OCI-LY7 (cell line): ENCODE data around the gene MLF1. TPM values are rescaled to one million over a fixed set of nuclear protein-coding genes. Genes with fewer than 3 reads are reported as not detected.
A peak's percentile ranks its signal among the peaks of the same experiment; 100 is the strongest.

Experiments used
- BruUV-seq: library from RNA; stranded (reverse); fragments of 400-500 nt; replicated peaks from 2 replicates; lab custom pipeline; 2021; lab: Mats Ljungman, UMichigan
- CTCF ChIA-PET: fragments of 300-600 bp; sonication (Branson Sonifier 250); formaldehyde crosslinking; loops from one replicate; lab custom pipeline; 2022; ENCODE audit warnings: antibody characterized with exemption; ENCODE audit not compliant: unreplicated experiment; lab: Charles Lee
- POLR2A ChIA-PET: fragments of 300-600 bp; sonication (Branson Sonifier 250); formaldehyde crosslinking; loops from one replicate; lab custom pipeline; 2022; ENCODE audit warnings: antibody characterized with exemption; lab: Charles Lee
- DNase-seq: peaks from one replicate; pipeline ENCODE4 v3.0.0-alpha.2; 2015; ENCODE audit warnings: low spot score
- H2AFZ ChIP-seq: fragments of 200-600 bp; sonication (generic), shearing (Covaris generic); 2 replicates; pipeline ENCODE4 v1.6.1; 2014; ENCODE audit warnings: mild to moderate bottlenecking, antibody characterized with exemption, low read length, moderate library complexity
- H3K27ac ChIP-seq: fragments of 200-600 bp; sonication (generic); 2 replicates; pipeline ENCODE4 v1.5.1; 2014; ENCODE audit warnings: mixed run types, low read depth, mild to moderate bottlenecking, moderate library complexity, low read length, inconsistent platforms; ENCODE audit not compliant: poor library complexity, severe bottlenecking
- H3K36me3 ChIP-seq: fragments of 200-600 bp; sonication (generic); 2 replicates; pipeline ENCODE4 v1.6.1; 2014; ENCODE audit warnings: mild to moderate bottlenecking, antibody characterized with exemption, low read length, moderate library complexity, mixed read lengths; ENCODE audit not compliant: insufficient read depth
- H3K4me1 ChIP-seq: fragments of 200-600 bp; sonication (generic); 2 replicates; pipeline ENCODE4 v1.5.1; 2014; ENCODE audit warnings: mild to moderate bottlenecking, low read length; ENCODE audit not compliant: insufficient read depth, poor library complexity, severe bottlenecking
- H3K4me2 ChIP-seq: fragments of 200-600 bp; sonication (generic); 2 replicates; pipeline ENCODE4 v1.6.1; 2014; ENCODE audit warnings: mild to moderate bottlenecking, low read length
- H3K4me3 ChIP-seq: fragments of 200-600 bp; sonication (generic); 2 replicates; pipeline ENCODE4 v1.5.1; 2014; ENCODE audit warnings: mild to moderate bottlenecking, low read depth, low read length; ENCODE audit not compliant: poor library complexity, severe bottlenecking
- H3K79me2 ChIP-seq: fragments of 200-600 bp; sonication (generic); 2 replicates; pipeline ENCODE4 v1.6.1; 2016; ENCODE audit warnings: low read depth, mild to moderate bottlenecking, low read length, moderate library complexity, mixed read lengths; ENCODE audit not compliant: insufficient read depth
- H3K9me2 ChIP-seq: fragments of 200-600 bp; sonication (generic); 2 replicates; pipeline ENCODE4 v1.6.1; 2016; ENCODE audit warnings: mild to moderate bottlenecking, low read length, mixed read lengths; ENCODE audit not compliant: insufficient read depth
- H3K9me3 ChIP-seq: fragments of 200-600 bp; sonication (generic); 2 replicates; pipeline ENCODE4 v1.6.1; 2014; ENCODE audit warnings: mild to moderate bottlenecking, mixed run types, low read length, mixed read lengths
- H4K20me1 ChIP-seq: fragments of 200-600 bp; sonication (generic); 2 replicates; pipeline ENCODE4 v1.6.1; 2014; ENCODE audit warnings: mild to moderate bottlenecking, antibody characterized with exemption, low read length, moderate library complexity, mixed read lengths; ENCODE audit not compliant: insufficient read depth
- CTCF ChIP-seq: fragments of 200-600 bp; sonication (generic); conservative IDR thresholded peaks from 2 replicates; pipeline ENCODE4 v1.5.1; 2014; ENCODE audit warnings: mild to moderate bottlenecking, antibody characterized with exemption, low read length, moderate library complexity, mixed read lengths
- EZH2phosphoT487 ChIP-seq: fragments of 200-600 bp; sonication (generic); IDR thresholded peaks from 2 replicates; pipeline ENCODE4 v1.6.1; 2018; ENCODE audit warnings: low read depth, borderline replicate concordance, mild to moderate bottlenecking, mixed run types, antibody characterized with exemption, low read length, moderate library complexity, mixed read lengths
- intact Hi-C: fragments of 100-400 bp; cut with micrococcal nuclease; formaldehyde crosslinking; loops from one replicate; pipeline ENCODE4 v1.10.0; 2022; ENCODE audit not compliant: unreplicated experiment
- total RNA-seq, 2 experiments: library from RNA; depleted of rRNA in 1 of 2; stranded (reverse); fragments of >200 nt in 1 of 2; shearing (Covaris generic) in 1 of 2; gene quantifications; 2 replicates each; pipeline ENCODE4 v1.2.3, GENCODE V29; 2014 to 2022

The MLF1 gene
- total RNA-seq, 2 experiments from 2014 or later, result not detected

GRCh38 chr3:158528076-158528674 is 42.8 kb upstream of the MLF1 start:
- CTCF ChIA-PET, result no interaction called here
- H3K9me3 ChIP-seq, result no peaks in the 10 kb centered on the region
- no peaks in the 10 kb centered on the region for H3K36me3 ChIP-seq
- H2AFZ ChIP-seq, result no peak overlapping the region
- DNase-seq, result no peak
- H3K79me2 ChIP-seq, result no peaks in the 10 kb centered on the region
- H3K4me2 ChIP-seq, result no peak overlapping the region
- no peaks in the 10 kb centered on the region for H3K9me2 ChIP-seq
- no peaks in the 10 kb centered on the region for H3K4me1 ChIP-seq
- H3K27ac ChIP-seq, result no peak overlapping the region
- intact Hi-C loops, result no loop called here
- no peak overlapping the region for H3K4me3 ChIP-seq
- no TSS peak for BruUV-seq
- POLR2A ChIA-PET, result no interaction called here
- TF ChIP-seq CTCF (no peak), EZH2phosphoT487 (no peak)
- H4K20me1 ChIP-seq, result no peaks in the 10 kb centered on the region

- Histone ChIP-seq H3K4me1 (no peaks in the 10 kb centered on the region), H3K36me3 (no peaks in the 10 kb centered on the region), H3K9me2 (no peaks in the 10 kb centered on the region), H2AFZ (no peak overlapping the region), H4K20me1 (no peaks in the 10 kb centered on the region), H3K9me3 (no peaks in the 10 kb centered on the region), H3K27ac (no peak overlapping the region), H3K4me2 (no peak overlapping the region), H3K79me2 (no peaks in the 10 kb centered on the region), H3K4me3 (no peak overlapping the region)
- ChIA-PET CTCF (no interaction called here), POLR2A (no interaction called here)
- BruUV-seq, result no TSS peak
- no peak for DNase-seq
- intact Hi-C loops, result loop anchor here (5.0 kb wide), 2 partner anchors 99 to 914 kb away; no protein-coding TSS in a partner anchor
- TF ChIP-seq EZH2phosphoT487 (no peak), CTCF (no peak)
These were observed 39.7 kb upstream of the MLF1 start for GRCh38 chr3:158531334-158531733.

DNA sequence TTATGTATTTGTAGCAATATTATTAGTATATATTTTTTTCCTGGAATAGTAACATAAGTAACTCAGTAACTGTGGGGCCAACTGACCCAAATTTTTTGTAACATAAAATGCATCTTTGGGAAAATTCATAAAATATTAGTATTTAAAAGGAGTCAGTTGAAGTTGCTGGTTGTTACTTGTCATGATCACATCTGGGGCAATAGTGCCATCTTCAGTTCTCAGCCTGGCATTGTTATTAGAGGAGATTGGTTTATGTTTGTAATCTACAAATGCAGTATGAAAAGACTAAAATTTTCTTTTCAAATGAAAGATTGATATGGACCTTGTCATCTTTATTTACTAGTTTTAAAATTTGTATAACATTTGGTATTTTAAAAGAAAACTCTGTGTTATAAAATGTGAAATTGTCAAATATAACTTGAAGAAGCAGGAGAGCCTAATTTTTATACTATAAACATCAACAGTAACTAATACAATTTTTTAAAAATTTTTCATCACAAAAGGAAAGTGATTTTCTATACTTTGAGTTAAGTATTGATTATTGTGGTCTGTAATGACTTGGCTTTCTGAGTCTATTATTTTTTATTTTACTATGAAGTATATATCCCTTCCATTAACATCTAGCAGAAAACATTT is 38.8 kb upstream of the MLF1 start:
- intact Hi-C loops, result loop anchor here (5.0 kb wide), 2 partner anchors 100 to 915 kb away; no protein-coding TSS in a partner anchor
- BruUV-seq, result no TSS peak

More for the DNA sequence above, 38.8 kb upstream of the MLF1 start:
- Histone ChIP-seq H2AFZ (no peak overlapping the region), H3K27ac (no peak overlapping the region), H4K20me1 (no peaks in the 10 kb centered on the region), H3K4me3 (no peak overlapping the region), H3K4me1 (no peaks in the 10 kb centered on the region), H3K4me2 (no peak overlapping the region), H3K9me3 (no peaks in the 10 kb centered on the region), H3K36me3 (no peaks in the 10 kb centered on the region), H3K9me2 (no peaks in the 10 kb centered on the region), H3K79me2 (no peaks in the 10 kb centered on the region)
- peak; percentile 29 for DNase-seq
- TF ChIP-seq EZH2phosphoT487 (no peak), CTCF (peak; percentile 79)
- CTCF ChIA-PET, result no interaction called here
- POLR2A ChIA-PET, result interaction anchor here (1.3 kb wide), 1 partner anchor 84 kb away, joined by 3 read pairs; no protein-coding TSS in a partner anchor
